Spleen (tissue), 7 donors: ENCODE data around the gene SI.

Source experiments
- CTCF ChIP-seq, 11 experiments: fragments of 200-600 bp in 7 of 11; fragments of 450-650 bp in 4 of 11; sonication (generic) in 4 of 11; IDR thresholded peaks in 8 of 11; conservative IDR thresholded peaks in 3 of 11; 1 replicate in 7 of 11; 2 replicates in 4 of 11; pipeline versions ENCODE4 v1.4.0 to v1.8.0; 2016 to 2021; ENCODE audit warnings: antibody characterized with exemption in 11 of 11, inconsistent platforms in 4 of 11, mild to moderate bottlenecking in 1 of 11
- POLR2A ChIP-seq, 3 donors: fragments of 450-650 bp; IDR thresholded peaks; one replicate each; pipeline ENCODE4 v1.5.1; 2017; ENCODE audit warnings: antibody characterized with exemption in 3 of 3, mild to moderate bottlenecking in 1 of 3
- donor health status: DM: no; HTN: no; CAD: no; lungs with moderate emphysema.
- donor health status: DM: no; HTN: no; CAD: no.
- donor health status: DM: no; HTN: no; CAD: no.

GRCh38 chr3:165111401-165111800, 33.1 kb upstream of the SI start:
- TF ChIP-seq CTCF (IDR thresholded peaks at IDR 0.05 in 8 of 11, conservative IDR thresholded peaks at IDR 0.05 in 3 of 11), result no peak
- TF ChIP-seq POLR2A (IDR thresholded peaks at IDR 0.05), result no peak
